PFSK-1 (cell line): ENCODE results near the gene LCN6.

ENCODE experiments used
- FOXP2 ChIP-seq: optimal IDR thresholded peaks from 2 replicates; pipeline ENCODE3; 2011; ENCODE audit warnings: borderline replicate concordance, control low read depth, inconsistent platforms; ENCODE audit not compliant: insufficient read depth; ENCODE audit errors: extremely low read length, extremely low read depth
- POLR2AphosphoS5 ChIP-seq: IDR thresholded peaks from 2 replicates; pipeline ENCODE4 v1.6.1; 2012; ENCODE audit warnings: low read depth, mild to moderate bottlenecking, control low read depth, low read length, moderate library complexity
- SIN3A ChIP-seq: IDR thresholded peaks from 2 replicates; pipeline ENCODE4 v1.6.1; 2012; ENCODE audit warnings: mild to moderate bottlenecking, low read length, moderate library complexity, borderline replicate concordance; ENCODE audit not compliant: insufficient read depth
- TAF1 ChIP-seq: IDR thresholded peaks from 2 replicates; pipeline ENCODE4 v1.6.1; 2012; ENCODE audit warnings: low read length, control low read depth, borderline replicate concordance; ENCODE audit not compliant: insufficient read depth
- TF ChIP-seq, protein P1 (sequence below), 2 experiments: IDR thresholded peaks; 2 replicates each; pipeline versions ENCODE4 v1.6.1 to v1.8.0; 2011 to 2012; ENCODE audit warnings: low read depth in 2 of 2, low read length in 2 of 2, control low read depth in 1 of 2, inconsistent platforms in 1 of 2, mild to moderate bottlenecking in 1 of 2, moderate library complexity in 1 of 2; ENCODE audit not compliant: insufficient read depth in 1 of 2

LCN6 gene

DNA sequence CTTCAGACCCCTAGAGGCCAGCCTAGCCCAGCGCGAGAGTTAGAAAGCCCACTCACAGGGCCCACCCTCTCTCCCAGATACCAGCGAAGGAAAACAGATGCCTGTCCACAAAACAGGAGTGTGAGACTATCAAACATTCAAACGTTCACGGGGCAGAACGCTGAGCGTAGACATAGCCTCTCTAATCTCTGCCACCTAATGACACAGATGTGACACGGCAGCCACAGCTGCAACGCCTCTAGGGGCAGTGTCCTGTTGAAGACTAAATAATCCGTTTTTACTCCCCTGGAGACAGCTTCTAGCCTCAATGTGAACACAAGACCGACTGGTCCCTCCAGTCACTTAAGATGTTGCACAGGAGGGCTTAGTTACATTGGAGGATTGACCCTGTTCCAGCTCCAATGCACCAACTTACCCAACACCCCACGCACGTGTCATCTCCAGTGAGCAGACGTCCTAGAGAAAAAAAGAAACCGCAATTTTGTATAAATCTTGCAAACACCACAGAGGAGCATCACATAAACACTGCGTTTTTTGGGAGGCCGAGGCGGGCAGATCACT lies 21.6 kb downstream of the LCN6 start:
- no peak for TF ChIP-seq FOXP2
- TF ChIP-seq, protein P1, sequence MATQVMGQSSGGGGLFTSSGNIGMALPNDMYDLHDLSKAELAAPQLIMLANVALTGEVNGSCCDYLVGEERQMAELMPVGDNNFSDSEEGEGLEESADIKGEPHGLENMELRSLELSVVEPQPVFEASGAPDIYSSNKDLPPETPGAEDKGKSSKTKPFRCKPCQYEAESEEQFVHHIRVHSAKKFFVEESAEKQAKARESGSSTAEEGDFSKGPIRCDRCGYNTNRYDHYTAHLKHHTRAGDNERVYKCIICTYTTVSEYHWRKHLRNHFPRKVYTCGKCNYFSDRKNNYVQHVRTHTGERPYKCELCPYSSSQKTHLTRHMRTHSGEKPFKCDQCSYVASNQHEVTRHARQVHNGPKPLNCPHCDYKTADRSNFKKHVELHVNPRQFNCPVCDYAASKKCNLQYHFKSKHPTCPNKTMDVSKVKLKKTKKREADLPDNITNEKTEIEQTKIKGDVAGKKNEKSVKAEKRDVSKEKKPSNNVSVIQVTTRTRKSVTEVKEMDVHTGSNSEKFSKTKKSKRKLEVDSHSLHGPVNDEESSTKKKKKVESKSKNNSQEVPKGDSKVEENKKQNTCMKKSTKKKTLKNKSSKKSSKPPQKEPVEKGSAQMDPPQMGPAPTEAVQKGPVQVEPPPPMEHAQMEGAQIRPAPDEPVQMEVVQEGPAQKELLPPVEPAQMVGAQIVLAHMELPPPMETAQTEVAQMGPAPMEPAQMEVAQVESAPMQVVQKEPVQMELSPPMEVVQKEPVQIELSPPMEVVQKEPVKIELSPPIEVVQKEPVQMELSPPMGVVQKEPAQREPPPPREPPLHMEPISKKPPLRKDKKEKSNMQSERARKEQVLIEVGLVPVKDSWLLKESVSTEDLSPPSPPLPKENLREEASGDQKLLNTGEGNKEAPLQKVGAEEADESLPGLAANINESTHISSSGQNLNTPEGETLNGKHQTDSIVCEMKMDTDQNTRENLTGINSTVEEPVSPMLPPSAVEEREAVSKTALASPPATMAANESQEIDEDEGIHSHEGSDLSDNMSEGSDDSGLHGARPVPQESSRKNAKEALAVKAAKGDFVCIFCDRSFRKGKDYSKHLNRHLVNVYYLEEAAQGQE (IDR thresholded peaks at IDR 0.05; ENCODE audit: insufficient read depth in 1 of 2, low read depth in 2 of 2, low read length in 2 of 2): no peak
- TF ChIP-seq SIN3A: no peak
- TF ChIP-seq TAF1: no peak
- TF ChIP-seq POLR2AphosphoS5: no peak

- TF ChIP-seq, protein P1 (IDR thresholded peaks at IDR 0.05; ENCODE audit: insufficient read depth in 1 of 2, low read depth in 2 of 2, low read length in 2 of 2): no peak
- TF ChIP-seq FOXP2: no peak
- TF ChIP-seq SIN3A: no peak
- TF ChIP-seq POLR2AphosphoS5: no peak
- TF ChIP-seq TAF1: no peak
These were observed 22.2 kb downstream of the LCN6 start for GRCh38 chr9:136726118-136726517.

GRCh38 chr9:136725612-136726011 lies 22.7 kb downstream of the LCN6 start:
- TF ChIP-seq TAF1: no peak
- no peak for TF ChIP-seq SIN3A
- no peak for TF ChIP-seq FOXP2
- TF ChIP-seq, protein P1 (IDR thresholded peaks at IDR 0.05; ENCODE audit: insufficient read depth in 1 of 2, low read depth in 2 of 2, low read length in 2 of 2): no peak
- TF ChIP-seq POLR2AphosphoS5: no peak

DNA sequence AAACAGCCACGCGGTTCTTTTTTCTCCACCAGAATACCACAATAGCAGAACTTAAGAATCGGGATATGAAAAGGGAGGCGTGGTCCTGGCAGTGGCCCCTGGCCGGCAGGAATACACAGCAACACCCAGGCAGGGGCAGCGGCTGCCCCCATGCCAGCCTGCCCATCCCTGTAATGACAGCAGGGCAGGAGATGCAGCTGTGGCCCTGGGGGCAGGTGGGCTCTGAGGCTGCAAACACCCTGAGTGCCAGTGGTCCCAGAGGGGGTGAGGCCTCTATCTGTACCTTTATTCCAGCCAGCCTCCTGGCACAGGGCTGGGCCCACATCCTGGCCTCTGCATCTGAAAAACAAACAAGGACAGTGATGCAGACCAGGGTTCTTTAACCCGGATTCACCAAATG lies 23.6 kb downstream of the LCN6 start:
- TF ChIP-seq, protein P1 (IDR thresholded peaks at IDR 0.05; ENCODE audit: insufficient read depth in 1 of 2, low read depth in 2 of 2, low read length in 2 of 2): no peak
- TF ChIP-seq POLR2AphosphoS5: no peak; the same call in 1 of the 2 replicates
- TF ChIP-seq FOXP2: no peak
- TF ChIP-seq SIN3A: no peak
- no peak for TF ChIP-seq TAF1

GRCh38 chr9:136723989-136724388 lies 24.3 kb downstream of the LCN6 start:
- TF ChIP-seq POLR2AphosphoS5 (peak; percentile 52), TAF1 (no peak), FOXP2 (no peak), SIN3A (no peak)
- TF ChIP-seq, protein P1 (IDR thresholded peaks at IDR 0.05; ENCODE audit: insufficient read depth in 1 of 2, low read depth in 2 of 2, low read length in 2 of 2): no peak
